GM08714 (cell line): ENCODE data around the gene KCNJ2.

Experiments
- H3K4me3 ChIP-seq: fragments of 200-500 bp; sonication (Bioruptor generic); 2 replicates; pipeline ENCODE4 v1.5.1; 2014; ENCODE audit warnings: mild to moderate bottlenecking, low read length, inconsistent platforms
- ZNF274 ChIP-seq: IDR thresholded peaks from 2 replicates; pipeline ENCODE4 v1.6.1; 2012; ENCODE audit warnings: mild to moderate bottlenecking, low read depth, low read length

KCNJ2 gene

GRCh38 chr17:70172449-70172848 lies 3.1 kb downstream of the KCNJ2 start:
- TF ChIP-seq ZNF274, result no peak
- H3K4me3 ChIP-seq, result no peak overlapping the region

- H3K4me3 ChIP-seq, result no peak overlapping the region
- no peak for TF ChIP-seq ZNF274
Measured at GRCh38 chr17:70172923-70173322, 3.6 kb downstream of the KCNJ2 start.

GRCh38 chr17:70173681-70174080 lies 4.3 kb downstream of the KCNJ2 start:
- TF ChIP-seq ZNF274, result no peak
- H3K4me3 ChIP-seq, result no peak overlapping the region

DNA sequence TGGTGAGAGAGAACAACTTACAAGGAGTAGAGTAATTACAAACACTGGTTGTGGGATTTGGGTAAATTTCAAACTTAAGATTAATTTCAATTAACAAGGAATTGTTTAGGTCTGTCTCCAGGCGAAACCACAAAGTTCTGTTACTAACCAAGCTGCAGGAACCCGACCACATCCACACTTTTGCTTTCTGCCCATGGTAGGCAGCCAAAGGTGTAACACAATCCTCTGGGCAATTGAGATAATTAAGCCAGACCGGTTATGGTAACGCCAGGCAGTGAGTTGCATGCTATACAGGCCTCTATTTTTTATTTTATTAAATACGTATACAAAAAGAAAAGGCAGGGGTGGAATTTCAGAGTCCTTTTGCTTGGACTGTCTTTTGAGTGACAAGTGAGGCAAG lies 12.0 kb downstream of the KCNJ2 start:
- H3K4me3 ChIP-seq, result no peak overlapping the region
- TF ChIP-seq ZNF274, result no peak

DNA sequence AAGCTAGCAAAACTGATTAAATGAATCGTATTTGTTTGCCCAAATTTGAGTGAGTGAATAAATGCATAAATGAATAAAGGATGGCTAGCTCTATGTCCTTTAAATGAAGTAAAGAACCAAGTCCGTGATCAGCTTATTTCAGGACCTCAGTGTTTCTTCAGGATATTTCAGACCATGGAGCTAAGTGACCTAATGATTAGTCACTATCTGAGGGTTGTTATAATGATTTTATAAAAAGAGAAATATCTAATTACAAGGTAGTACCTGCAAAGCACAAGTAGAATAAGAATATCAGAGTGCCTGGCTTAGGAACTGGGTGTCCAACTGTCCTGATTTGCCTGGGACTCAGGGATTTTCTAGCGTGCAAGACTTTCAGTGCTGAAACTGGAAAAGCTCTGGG lies 12.5 kb downstream of the KCNJ2 start:
- no peak for TF ChIP-seq ZNF274
- no peak overlapping the region for H3K4me3 ChIP-seq

- TF ChIP-seq ZNF274, result no peak
- no peak overlapping the region for H3K4me3 ChIP-seq
Measured at GRCh38 chr17:70183508-70183907, 14.2 kb downstream of the KCNJ2 start.

- H3K4me3 ChIP-seq, result no peak overlapping the region
Measured at GRCh38 chr17:70184207-70184606, 14.9 kb downstream of the KCNJ2 start.

DNA sequence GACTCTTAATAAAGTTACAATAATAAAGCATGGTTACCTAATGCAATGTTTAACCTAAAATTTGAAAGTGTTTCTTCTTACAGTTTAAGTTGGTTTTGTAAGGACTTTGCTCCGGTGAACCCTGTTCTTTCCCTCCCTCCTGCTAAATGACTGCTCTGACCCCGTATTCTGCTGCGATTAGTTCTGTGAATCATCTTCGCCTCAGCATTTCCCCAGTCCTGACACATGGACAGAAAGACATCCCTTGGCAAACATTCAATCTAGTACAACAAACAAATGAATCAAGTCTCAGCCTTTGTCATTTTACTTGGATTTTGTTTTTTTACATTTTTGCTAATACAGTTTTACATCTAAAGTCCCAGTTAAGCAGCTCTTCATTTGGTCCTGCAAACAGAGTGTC lies 15.4 kb downstream of the KCNJ2 start:
- no peak for TF ChIP-seq ZNF274
- H3K4me3 ChIP-seq, result no peak overlapping the region

More at GRCh38 chr17:70184207-70184606, 14.9 kb downstream of the KCNJ2 start:
- TF ChIP-seq ZNF274, result no peak

GRCh38 chr17:70185285-70185684 lies 16.0 kb downstream of the KCNJ2 start:
- no peak overlapping the region for H3K4me3 ChIP-seq
- no peak for TF ChIP-seq ZNF274

DNA sequence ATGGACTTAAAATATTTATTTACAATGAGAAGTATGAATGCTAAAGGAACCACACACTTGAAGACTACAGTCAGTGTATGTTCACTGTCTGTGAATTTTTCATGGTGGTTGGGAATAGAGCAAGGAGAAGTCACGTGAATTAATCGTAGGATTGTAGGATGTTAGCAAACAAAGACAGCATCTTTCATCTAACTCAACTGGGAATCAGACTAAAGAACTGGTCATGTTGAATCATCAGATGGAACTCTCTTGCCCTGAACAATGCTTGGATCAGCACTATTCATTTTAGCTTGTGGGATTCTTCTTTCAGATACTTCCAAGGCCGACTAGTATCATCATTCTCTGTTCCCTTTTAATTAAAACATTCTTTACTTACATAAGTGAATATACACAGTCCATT lies 18.1 kb downstream of the KCNJ2 start:
- no peak for TF ChIP-seq ZNF274
- H3K4me3 ChIP-seq, result no peak overlapping the region

- no peak overlapping the region for H3K4me3 ChIP-seq
- no peak for TF ChIP-seq ZNF274
Measured at GRCh38 chr17:70190959-70191805, 21.9 kb downstream of the KCNJ2 start.

GRCh38 chr17:70195091-70195490 lies 25.8 kb downstream of the KCNJ2 start:
- no peak overlapping the region for H3K4me3 ChIP-seq
- no peak for TF ChIP-seq ZNF274

DNA sequence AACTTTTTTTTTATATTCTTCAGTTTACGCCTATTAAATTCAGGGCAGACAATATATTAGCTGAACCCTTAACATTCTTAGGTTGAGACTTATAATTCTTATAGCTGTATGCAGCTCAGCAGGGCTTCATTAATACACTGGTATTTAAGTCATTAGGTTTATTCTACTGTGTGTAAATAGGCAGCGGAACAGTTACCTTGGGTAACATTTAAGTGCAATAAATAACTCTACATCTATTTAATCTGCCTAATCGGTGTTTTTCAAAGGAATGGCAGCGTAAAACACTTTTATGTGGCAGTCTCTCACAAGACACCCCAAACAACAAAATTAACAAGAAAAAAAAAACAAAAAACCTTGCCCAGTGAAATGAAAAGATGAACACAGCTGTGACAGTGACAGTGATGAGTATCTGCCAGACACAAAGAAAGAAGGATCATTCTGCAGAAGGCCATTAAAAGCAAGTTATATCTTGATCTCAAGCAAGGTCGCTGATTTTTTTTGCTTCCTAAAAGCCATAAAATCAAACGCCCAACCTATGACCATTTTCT lies 32.6 kb downstream of the KCNJ2 start:
- no peak overlapping the region for H3K4me3 ChIP-seq
- TF ChIP-seq ZNF274, result no peak

- no peak for TF ChIP-seq ZNF274
- no peak overlapping the region for H3K4me3 ChIP-seq
Measured at GRCh38 chr17:70202840-70203239, 33.5 kb downstream of the KCNJ2 start.

- TF ChIP-seq ZNF274, result no peak
- no peak overlapping the region for H3K4me3 ChIP-seq
Measured at GRCh38 chr17:70204431-70204830, 35.1 kb downstream of the KCNJ2 start.
